Heart left ventricle (tissue), 16 donors: ENCODE data around the gene NAA80. TPM values are rescaled to one million over a fixed set of nuclear protein-coding genes. Genes with fewer than 3 reads are reported as not detected.
"Not testable (repeated sequence)": the region's sequence is repeated elsewhere in the genome, so short reads cannot be mapped to it uniquely, and the experiment has no call there.

Experiments used
- ATAC-seq, 4 donors: fragments of 200-7000 bp; cut with Tn5 transposase; one replicate each; pipeline ENCODE4 v1.9.1; 2020 to 2022; ENCODE audit warnings: moderate library complexity in 4 of 4, mild to moderate bottlenecking in 3 of 4, moderate number of reproducible peaks in 1 of 4
- DNase-seq, 5 donors: peaks; one replicate each; pipeline ENCODE4 v3.0.0-alpha.2; 2020
- H3K27ac ChIP-seq, 12 donors: fragments of 200-600 bp; sonication (generic) in 4 of 12; one replicate each; pipeline versions ENCODE4 v1.5.0 to v1.8.0; 2016 to 2022; ENCODE audit warnings: mild to moderate bottlenecking in 2 of 12
- H3K27me3 ChIP-seq, 9 donors: fragments of 200-600 bp; sonication (generic) in 2 of 9; one replicate each; pipeline versions ENCODE4 v1.5.1 to v1.8.0; 2016 to 2022; ENCODE audit warnings: mild to moderate bottlenecking in 3 of 9
- H3K36me3 ChIP-seq, 9 donors: fragments of 200-600 bp; sonication (generic) in 2 of 9; one replicate each; pipeline versions ENCODE4 v1.5.0 to v1.8.0; 2018 to 2022; ENCODE audit warnings: mild to moderate bottlenecking in 2 of 9
- H3K4me1 ChIP-seq, 12 donors: fragments of 200-600 bp; sonication (generic) in 4 of 12; one replicate each; pipeline versions ENCODE4 v1.5.0 to v1.8.0; 2016 to 2022; ENCODE audit warnings: mild to moderate bottlenecking in 3 of 12
- H3K4me3 ChIP-seq, 12 donors: fragments of 200-600 bp; sonication (generic) in 4 of 12; one replicate each; pipeline versions ENCODE4 v1.5.0 to v1.8.0; 2017 to 2022; ENCODE audit warnings: mild to moderate bottlenecking in 9 of 12, moderate library complexity in 4 of 12
- H3K9me3 ChIP-seq, 12 donors: fragments of 200-600 bp; sonication (generic) in 4 of 12; one replicate each; pipeline versions ENCODE4 v1.5.0 to v1.8.0; 2016 to 2022; ENCODE audit warnings: mild to moderate bottlenecking in 1 of 12
- CTCF ChIP-seq, 12 donors: fragments of 200-600 bp; sonication (generic) in 4 of 12; IDR thresholded peaks; one replicate each; pipeline versions ENCODE4 v1.5.0 to v1.8.0; 2018 to 2022; ENCODE audit warnings: antibody characterized with exemption in 12 of 12, mild to moderate bottlenecking in 5 of 12
- POLR2A ChIP-seq, 2 donors: fragments of 450-650 bp; IDR thresholded peaks; one replicate each; pipeline ENCODE4 v1.6.1; 2017; ENCODE audit warnings: antibody characterized with exemption in 2 of 2, mild to moderate bottlenecking in 2 of 2, moderate library complexity in 2 of 2
- WGBS, 4 donors: extraction: QIAGEN DNeasy Blood & Tissue Kit in 2 of 4; methylation state at CpG; one replicate each; pipeline versions ENCODE4 v1.1.5 to v1.1.7; 2013 to 2018; 5-methylcytosine and 5-hydroxymethylcytosine counted together
- intact Hi-C, 10 donors: fragments of 100-400 bp; cut with DNase I; formaldehyde crosslinking; loops; one replicate each; pipeline versions ENCODE4 v1.11.1 to v1.14.2; 2022
- polyA plus RNA-seq, 2 donors: library from polyadenylated mRNA; stranded (reverse); fragments of 200-250 nt; gene quantifications; one replicate each; pipeline ENCODE4 v1.2.3, GENCODE V29; 2013
- total RNA-seq, 9 donors: library from RNA; depleted of rRNA in 2 of 9; stranded (reverse); fragments of >200 nt in 2 of 9; fragmentation: NEBNext Ultra II Directional in 3 of 9; extraction: Animal tissue kit (Norgen Biotek cat#: 25700) in 3 of 9; gene quantifications; one replicate each; pipeline versions ENCODE4 v1.1.0 to v1.2.4, GENCODE V29; 2016 to 2023
- donor health status: ischemic (EF 13 %, LVEDD 7.1; RV severe dilation, severe dysfunction).
- donor health status: healthy with polysubstance abuse.
- donor health status: DM: no; HTN: yes; CAD: no.
- donor health status: DM: no; HTN: no; CAD: no.
- donor health status: ischemic (EF 25% LVEDD 6.9; RV normal size, moderate dysfunction).
- donor health status: ischemic (EF 25% LVEDD 5.7; RV mildly dilated, moderate dysfunction).
- donor health status: healthy.
- donor health status: DM: yes; HTN: yes; CAD: no.
- donor health status: ischemic (EF 35%, LVEDD 5.7; RV mildly dilated, moderate dysfunction).
- donor health status: nonischemic (EF 11% LVEDD 7.7; RV severe dilation, severe dysfunction).
- donor health status: DM: yes; HTN: yes; CAD: no.
- donor health status: PGD.
- donor health status: ischemic (EF 29% LVEDD 5.4; RV normal size, mild dysfunction).
- donor health status: nonischemic (EF 23%, LVEDD 6.1; RV moderate dilation, normal function).

Gene NAA80
- total and polyA plus RNA-seq, 11 donors, result 5.0 to 13.9 (median 9.8) TPM

GRCh38 chr3:50288387-50289007, 10.7 kb downstream of the NAA80 start:
- Histone ChIP-seq H3K27me3 (no peaks in the 10 kb centered on the region), H3K36me3 (peaks cover 3 to 45% (median 31%) of the 10 kb centered on the region in 9 donors), H3K4me1 (peaks cover 4 to 63% (median 38%) of the 10 kb centered on the region in 12 donors), H3K9me3 (no peaks in the 10 kb centered on the region), H3K4me3 (no peak overlapping the region), H3K27ac (peak overlapping the region in 7 of 12 donors; percentile 28 to 87 (median 80))
- ATAC-seq, result no peak
- intact Hi-C loops, result no loop called here
- WGBS, 4 donors, result 80 to 93% (median 91%) methylated on average over 21 to 23 of the region's 23 CpGs
- DNase-seq, result peak in 2 of 5 donors; percentile 8 to 33
- TF ChIP-seq POLR2A (IDR thresholded peaks at IDR 0.05) (no peak), CTCF (IDR thresholded peaks at IDR 0.05) (no peak)

GRCh38 chr3:50287262-50287661, 11.9 kb downstream of the NAA80 start:
- Histone ChIP-seq H3K9me3 (no peaks in the 10 kb centered on the region), H3K27ac (peak overlapping the region; percentile 28 to 87 (median 76)), H3K4me3 (no peak overlapping the region), H3K4me1 (peaks cover 4 to 53% (median 29%) of the 10 kb centered on the region in 12 donors), H3K27me3 (no peaks in the 10 kb centered on the region), H3K36me3 (peaks cover 3 to 45% (median 31%) of the 10 kb centered on the region in 9 donors)
- intact Hi-C loops, result no loop called here
- ATAC-seq (peak; percentile 35 to 74 (median 55)), DNase-seq (peak; percentile 54 to 85 (median 70))
- TF ChIP-seq CTCF (IDR thresholded peaks at IDR 0.05), result no peak
- TF ChIP-seq POLR2A (IDR thresholded peaks at IDR 0.05), result no peak
- 46 to 65% (median 48%) methylated on average over 1 of the region's 1 CpG; no CpG with 5 or more reads in 1 of the 4 donors for WGBS, 4 donors

- Histone ChIP-seq H3K27ac (peak overlapping the region; percentile 28 to 87 (median 76)), H3K27me3 (no peaks in the 10 kb centered on the region), H3K9me3 (no peaks in the 10 kb centered on the region), H3K4me1 (peaks cover 4 to 54% (median 28%) of the 10 kb centered on the region in 12 donors), H3K36me3 (peaks cover 3 to 45% (median 31%) of the 10 kb centered on the region in 9 donors), H3K4me3 (no peak overlapping the region)
- peak in 1 of 4 donors; percentile 1 for ATAC-seq
- WGBS, 4 donors, result 81 to 84% (median 83%) methylated on average over 26 to 28 of the region's 28 CpGs
- intact Hi-C loops, result no loop called here
- no peak for TF ChIP-seq CTCF (IDR thresholded peaks at IDR 0.05)
- TF ChIP-seq POLR2A (IDR thresholded peaks at IDR 0.05), result no peak
- peak in 2 of 5 donors; percentile 22 to 55 for DNase-seq
These were observed 12.6 kb downstream of the NAA80 start for GRCh38 chr3:50286322-50287227.

- H3K9me3 ChIP-seq, intact Hi-C loops, H3K4me3 ChIP-seq, DNase-seq, H3K27me3 ChIP-seq, H3K27ac ChIP-seq, ATAC-seq: not testable (repeated sequence)
- peaks cover 0 to 50% (median 19%) of the 10 kb centered on the region in 12 donors for H3K4me1 ChIP-seq
- H3K36me3 ChIP-seq, result peaks cover 0 to 30% (median 21%) of the 10 kb centered on the region in 9 donors
- WGBS, 4 donors, result 86 to 95% (median 89%) methylated on average over 6 of the region's 6 CpGs
These were observed 15.1 kb downstream of the NAA80 start for GRCh38 chr3:50284121-50284520.
